ENCODE results near the gene NT5DC3.
A peak's percentile ranks its signal among the peaks of the same experiment; 100 is the strongest.

NT5DC3 gene

DNA sequence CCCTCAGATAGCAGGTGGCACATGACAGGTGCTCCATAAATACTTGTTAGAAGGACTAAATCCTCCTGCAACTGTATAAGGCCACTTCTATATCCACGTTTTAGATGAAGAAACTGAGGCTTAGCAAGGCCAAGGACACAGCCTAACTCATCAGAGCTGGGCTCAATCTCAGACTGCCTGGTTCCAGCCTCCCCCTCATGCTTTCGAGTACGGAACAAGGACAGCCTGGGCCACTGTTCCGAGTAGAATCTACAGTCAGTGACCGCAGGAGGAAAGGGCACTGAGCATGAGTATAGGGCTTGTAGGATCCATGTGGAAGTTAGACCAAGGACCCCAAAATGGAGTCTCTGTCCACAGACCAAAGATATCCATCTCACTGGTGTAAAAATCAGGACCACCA lies 84.6 kb downstream of the NT5DC3 start:
- no peak for DNase-seq (ENCODE audit: extremely low spot score)
- POLR2A ChIA-PET: no interaction called here
- CTCF ChIA-PET: interaction anchor here (0.6 kb wide), 1 partner anchor 582 kb away, joined by 4 read pairs; no protein-coding TSS in a partner anchor
- no peak for TF ChIP-seq SUZ12 (IDR thresholded peaks at IDR 0.05)
- TF ChIP-seq, protein P1, sequence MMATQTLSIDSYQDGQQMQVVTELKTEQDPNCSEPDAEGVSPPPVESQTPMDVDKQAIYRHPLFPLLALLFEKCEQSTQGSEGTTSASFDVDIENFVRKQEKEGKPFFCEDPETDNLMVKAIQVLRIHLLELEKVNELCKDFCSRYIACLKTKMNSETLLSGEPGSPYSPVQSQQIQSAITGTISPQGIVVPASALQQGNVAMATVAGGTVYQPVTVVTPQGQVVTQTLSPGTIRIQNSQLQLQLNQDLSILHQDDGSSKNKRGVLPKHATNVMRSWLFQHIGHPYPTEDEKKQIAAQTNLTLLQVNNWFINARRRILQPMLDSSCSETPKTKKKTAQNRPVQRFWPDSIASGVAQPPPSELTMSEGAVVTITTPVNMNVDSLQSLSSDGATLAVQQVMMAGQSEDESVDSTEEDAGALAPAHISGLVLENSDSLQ (IDR thresholded peaks at IDR 0.05): no peak
- TF ChIP-seq LEF1 (IDR thresholded peaks at IDR 0.05; ENCODE audit: borderline replicate concordance): no peak
- TF ChIP-seq ARNT (IDR thresholded peaks at IDR 0.05): no peak
- no peak for TF ChIP-seq ELF4 (IDR thresholded peaks at IDR 0.05)
- no peak for TF ChIP-seq FOXM1 (IDR thresholded peaks at IDR 0.05; ENCODE audit: borderline replicate concordance)
- no peak for TF ChIP-seq ZNF384 (IDR thresholded peaks at IDR 0.05)
- no peak for TF ChIP-seq NFRKB (IDR thresholded peaks at IDR 0.05)
- no peak for TF ChIP-seq FOXA1 (IDR thresholded peaks at IDR 0.05)
- no peak for TF ChIP-seq L3MBTL2 (conservative IDR thresholded peaks at IDR 0.05)
- no peak for TF ChIP-seq BHLHE40 (IDR thresholded peaks at IDR 0.05; ENCODE audit: borderline replicate concordance)
- no peak for TF ChIP-seq CTBP1 (IDR thresholded peaks at IDR 0.05; ENCODE audit: borderline replicate concordance)

GRCh38 chr12:103755425-103755824 lies 85.6 kb downstream of the NT5DC3 start:
- TF ChIP-seq FOXK2 (IDR thresholded peaks at IDR 0.05) (no peak), FOXA1 (IDR thresholded peaks at IDR 0.05) (no peak), BHLHE40 (IDR thresholded peaks at IDR 0.05; ENCODE audit: borderline replicate concordance) (no peak), SUZ12 (IDR thresholded peaks at IDR 0.05) (no peak), NFRKB (IDR thresholded peaks at IDR 0.05) (no peak), ARNT (IDR thresholded peaks at IDR 0.05) (no peak), L3MBTL2 (conservative IDR thresholded peaks at IDR 0.05) (no peak), FOXM1 (IDR thresholded peaks at IDR 0.05; ENCODE audit: borderline replicate concordance) (no peak), CTBP1 (IDR thresholded peaks at IDR 0.05; ENCODE audit: borderline replicate concordance) (no peak), HDGF (IDR thresholded peaks at IDR 0.05; ENCODE audit: borderline replicate concordance) (no peak), TARDBP (IDR thresholded peaks at IDR 0.05) (no peak), ZNF384 (IDR thresholded peaks at IDR 0.05) (no peak), LEF1 (IDR thresholded peaks at IDR 0.05; ENCODE audit: borderline replicate concordance) (no peak), ELF4 (IDR thresholded peaks at IDR 0.05) (no peak), SP1 (IDR thresholded peaks at IDR 0.05) (no peak)
- TF ChIP-seq, protein P1 (IDR thresholded peaks at IDR 0.05): no peak

DNA sequence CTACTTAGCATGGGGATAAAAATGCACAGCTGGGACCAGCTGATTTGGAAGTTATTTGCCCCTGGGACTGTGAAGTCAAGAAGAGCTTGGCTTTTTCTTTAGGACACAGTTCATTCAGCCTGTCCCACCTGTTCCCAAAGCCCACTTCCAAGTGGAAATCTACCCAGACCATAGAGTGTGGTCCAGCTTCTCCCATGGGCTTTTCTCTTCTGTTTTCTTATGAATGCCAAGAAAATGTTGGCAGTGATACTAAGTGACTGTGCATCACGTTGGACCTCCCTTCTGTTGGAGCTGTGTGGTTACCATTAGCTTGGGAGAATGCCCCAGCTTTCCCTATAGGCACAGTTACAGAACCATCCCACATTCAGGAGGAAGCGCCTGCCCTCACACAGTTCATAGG lies 89.4 kb downstream of the NT5DC3 start:
- ChIA-PET POLR2A (no interaction called here), CTCF (interaction anchor here (1.1 kb wide), 1 partner anchor 9 kb away, joined by 3 read pairs; no protein-coding TSS in a partner anchor)
- no peak for DNase-seq (ENCODE audit: extremely low spot score)
- no peak for TF ChIP-seq FOXK2 (IDR thresholded peaks at IDR 0.05)
- TF ChIP-seq CTBP1 (IDR thresholded peaks at IDR 0.05; ENCODE audit: borderline replicate concordance): no peak
- TF ChIP-seq HDGF (IDR thresholded peaks at IDR 0.05; ENCODE audit: borderline replicate concordance): no peak
- no peak for TF ChIP-seq FOXM1 (IDR thresholded peaks at IDR 0.05; ENCODE audit: borderline replicate concordance)
- no peak for TF ChIP-seq FOXA1 (IDR thresholded peaks at IDR 0.05)
- no peak for TF ChIP-seq BHLHE40 (IDR thresholded peaks at IDR 0.05; ENCODE audit: borderline replicate concordance)
- TF ChIP-seq ELF4 (IDR thresholded peaks at IDR 0.05): no peak
- no peak for TF ChIP-seq SP1 (IDR thresholded peaks at IDR 0.05)
- TF ChIP-seq ZNF384 (IDR thresholded peaks at IDR 0.05): no peak
- no peak for TF ChIP-seq NFRKB (IDR thresholded peaks at IDR 0.05)
- no peak for TF ChIP-seq SUZ12 (IDR thresholded peaks at IDR 0.05)
- TF ChIP-seq L3MBTL2 (conservative IDR thresholded peaks at IDR 0.05): no peak
- no peak for TF ChIP-seq LEF1 (IDR thresholded peaks at IDR 0.05; ENCODE audit: borderline replicate concordance)
- TF ChIP-seq, protein P1 (IDR thresholded peaks at IDR 0.05): no peak

More at GRCh38 chr12:103755425-103755824, 85.6 kb downstream of the NT5DC3 start:
- CTCF ChIA-PET: no interaction called here
- POLR2A ChIA-PET: no interaction called here
- DNase-seq (ENCODE audit: extremely low spot score): no peak

- peak; percentile 31 for DNase-seq (ENCODE audit: extremely low spot score)
- TF ChIP-seq L3MBTL2 (conservative IDR thresholded peaks at IDR 0.05) (no peak), ARNT (IDR thresholded peaks at IDR 0.05) (no peak), ZNF384 (IDR thresholded peaks at IDR 0.05) (no peak), SP1 (IDR thresholded peaks at IDR 0.05) (no peak), NFRKB (IDR thresholded peaks at IDR 0.05) (no peak), LEF1 (IDR thresholded peaks at IDR 0.05; ENCODE audit: borderline replicate concordance) (no peak), TARDBP (IDR thresholded peaks at IDR 0.05) (no peak), FOXK2 (IDR thresholded peaks at IDR 0.05) (no peak), ELF4 (IDR thresholded peaks at IDR 0.05) (no peak), CTBP1 (IDR thresholded peaks at IDR 0.05; ENCODE audit: borderline replicate concordance) (no peak), FOXM1 (IDR thresholded peaks at IDR 0.05; ENCODE audit: borderline replicate concordance) (no peak), BHLHE40 (IDR thresholded peaks at IDR 0.05; ENCODE audit: borderline replicate concordance) (no peak), SUZ12 (IDR thresholded peaks at IDR 0.05) (no peak)
- TF ChIP-seq, protein P1 (IDR thresholded peaks at IDR 0.05): no peak
- ChIA-PET CTCF (interaction anchor here (0.5 to 1.1 kb wide), 2 partner anchors 8 to 70 kb away, joined by 3 to 4 read pairs; no protein-coding TSS in a partner anchor), POLR2A (no interaction called here)
Observed at GRCh38 chr12:103751171-103751570, 89.9 kb downstream of the NT5DC3 start.

DNA sequence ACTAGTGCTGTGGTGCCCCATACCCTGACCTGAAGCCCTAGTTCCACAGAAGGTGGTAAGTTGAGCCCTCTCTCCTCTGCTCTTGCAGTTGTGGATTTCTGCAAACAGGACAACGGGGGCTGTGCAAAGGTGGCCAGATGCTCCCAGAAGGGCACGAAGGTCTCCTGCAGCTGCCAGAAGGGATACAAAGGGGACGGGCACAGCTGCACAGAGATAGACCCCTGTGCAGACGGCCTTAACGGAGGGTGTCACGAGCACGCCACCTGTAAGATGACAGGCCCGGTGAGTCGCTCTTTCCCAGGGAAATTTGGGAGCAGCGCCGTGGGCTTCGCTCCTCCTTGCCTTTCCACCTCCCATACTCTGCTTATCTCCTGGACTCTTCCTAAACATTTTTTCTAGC lies 92.2 kb downstream of the NT5DC3 start:
- ChIA-PET POLR2A (no interaction called here), CTCF (no interaction called here)
- TF ChIP-seq LEF1 (IDR thresholded peaks at IDR 0.05; ENCODE audit: borderline replicate concordance) (no peak), HDGF (IDR thresholded peaks at IDR 0.05; ENCODE audit: borderline replicate concordance) (no peak)
- no peak for DNase-seq (ENCODE audit: extremely low spot score)

Measured in HEK293T (cell line).